SK-N-DZ (cell line): ENCODE data around the gene CTSW.

Experiments used
- DNase-seq: peaks from one replicate; pipeline ENCODE4 v3.0.0-alpha.2; 2015; ENCODE audit warnings: low spot score

Gene CTSW

GRCh38 chr11:65865550-65866172, 14.0 kb upstream of the CTSW start:
- no peak for DNase-seq

- DNase-seq, result no peak
Measured at GRCh38 chr11:65866509-65867283, 12.9 kb upstream of the CTSW start.

GRCh38 chr11:65867284-65868071, 12.2 kb upstream of the CTSW start:
- no peak for DNase-seq

GRCh38 chr11:65868076-65868667, 11.5 kb upstream of the CTSW start:
- peak; percentile 54 for DNase-seq

- no peak for DNase-seq
Measured at GRCh38 chr11:65868907-65869306, 10.7 kb upstream of the CTSW start.

GRCh38 chr11:65869643-65870306, 9.9 kb upstream of the CTSW start:
- no peak for DNase-seq

- DNase-seq, result no peak
Measured at GRCh38 chr11:65870307-65870658, 9.4 kb upstream of the CTSW start.

- peak; percentile 55 for DNase-seq
Measured at GRCh38 chr11:65870706-65871681, 8.6 kb upstream of the CTSW start.

- DNase-seq, result peak; percentile 58
Measured at GRCh38 chr11:65871811-65872548, 7.7 kb upstream of the CTSW start.

GRCh38 chr11:65872586-65873317, 6.9 kb upstream of the CTSW start, which contains the start of gene EFEMP2:
Gene EFEMP2, minus strand, starts transcription at chr11:65872800. Its CDS starts 446 bp downstream, at chr11:65872354.
- DNase-seq, result no peak

- peak; percentile 95 for DNase-seq
Measured at GRCh38 chr11:65873318-65874156, 6.1 kb upstream of the CTSW start.

- DNase-seq, result no peak
Measured at GRCh38 chr11:65880027-65880426, 390 bp downstream of the CTSW start.

GRCh38 chr11:65880844-65881421, 1.3 kb downstream of the CTSW start:
- no peak for DNase-seq

GRCh38 chr11:65882120-65883057, 2.8 kb downstream of the CTSW start:
- DNase-seq, result no peak

GRCh38 chr11:65883058-65883761, 3.6 kb downstream of the CTSW start:
- no peak for DNase-seq
